Hematopoietic multipotent progenitor cell treated with erythropoietin and hydrocortisone succinate and interleukin-3 and kit ligand, for 15 days (in vitro differentiated cells): ENCODE results near the gene CAMTA2.

ENCODE experiments used
- DNase-seq: peaks from one replicate; pipeline ENCODE4 v3.0.0-alpha.2; 2015; ENCODE audit warnings: low spot score

CAMTA2 gene

GRCh38 chr17:5002121-5002788, 14.8 kb upstream of the CAMTA2 start:
- DNase-seq = no peak

- no peak for DNase-seq
Observed at GRCh38 chr17:5000237-5000639, 12.8 kb upstream of the CAMTA2 start.

GRCh38 chr17:4999430-5000093, 12.1 kb upstream of the CAMTA2 start:
- no peak for DNase-seq

GRCh38 chr17:4998732-4999429, 11.4 kb upstream of the CAMTA2 start:
- DNase-seq = no peak

GRCh38 chr17:4998027-4998731, 10.7 kb upstream of the CAMTA2 start:
- peak; percentile 10 for DNase-seq

- DNase-seq = peak; percentile 91
Observed at GRCh38 chr17:4997302-4998026, 10.0 kb upstream of the CAMTA2 start, which contains the start of the genes INCA1 and KIF1C. INCA1 (minus strand) TSS chr17:4997522; CDS start chr17:4994437, 3,085 bp downstream. KIF1C (plus strand) TSS chr17:4997950; CDS start chr17:5000247, 2,297 bp downstream.

- DNase-seq = no peak
Observed at GRCh38 chr17:4994081-4994595, 6.7 kb upstream of the CAMTA2 start.

GRCh38 chr17:4987767-4988567, 492 bp upstream of the CAMTA2 start:
- no peak for DNase-seq

- no peak for DNase-seq
Observed at GRCh38 chr17:4986403-4986802, 1.1 kb downstream of the CAMTA2 start.

- no peak for DNase-seq
Observed at GRCh38 chr17:4982305-4982704, 5.2 kb downstream of the CAMTA2 start.

GRCh38 chr17:4980644-4981216, 6.7 kb downstream of the CAMTA2 start:
- peak; percentile 63 for DNase-seq

GRCh38 chr17:4978726-4979125, 8.7 kb downstream of the CAMTA2 start:
- DNase-seq = no peak

- DNase-seq = no peak
Observed at GRCh38 chr17:4974115-4974670, 13.3 kb downstream of the CAMTA2 start.

GRCh38 chr17:4973256-4974114, 14.0 kb downstream of the CAMTA2 start:
- DNase-seq = no peak

GRCh38 chr17:4972752-4973151, 14.7 kb downstream of the CAMTA2 start:
- DNase-seq = no peak

- no peak for DNase-seq
Observed at GRCh38 chr17:4972322-4972721, 15.2 kb downstream of the CAMTA2 start.

- DNase-seq = no peak
Observed at GRCh38 chr17:4971826-4972225, 15.6 kb downstream of the CAMTA2 start.

GRCh38 chr17:4970273-4970672, 17.2 kb downstream of the CAMTA2 start:
- DNase-seq = no peak
